SU-DHL-6 (cell line): Measurements from ENCODE around the gene SWSAP1.

ENCODE experiments used
- H2AFZ ChIP-seq: fragments of 200-600 bp; sonication (generic); 2 replicates; pipeline ENCODE4 v1.6.1; 2014; ENCODE audit warnings: low read depth, mild to moderate bottlenecking, moderate library complexity, mixed read lengths, antibody characterized with exemption, low read length; ENCODE audit not compliant: severe bottlenecking
- H3F3A ChIP-seq: fragments of 200-600 bp; shearing (Covaris generic); 2 replicates; pipeline ENCODE4 v1.6.0; 2016; ENCODE audit warnings: antibody characterized with exemption, mild to moderate bottlenecking; ENCODE audit not compliant: insufficient read depth
- H3K27ac ChIP-seq: fragments of 200-600 bp; sonication (generic); 2 replicates; pipeline ENCODE4 v1.5.1; 2016; ENCODE audit warnings: low read depth, mild to moderate bottlenecking, low read length, moderate library complexity, mixed read lengths
- H3K27me3 ChIP-seq: fragments of 200-600 bp; sonication (generic), shearing (Covaris generic); 2 replicates; pipeline ENCODE4 v1.6.0; 2014; ENCODE audit warnings: mild to moderate bottlenecking, low read length
- H3K36me3 ChIP-seq: fragments of 200-600 bp; sonication (generic); 2 replicates; pipeline ENCODE4 v1.6.1; 2014; ENCODE audit warnings: mild to moderate bottlenecking, low read length, mixed read lengths
- H3K4me2 ChIP-seq: fragments of 300-600, 200-600 bp; shearing (Covaris generic), sonication (generic); 2 replicates; pipeline ENCODE4 v1.6.0; 2014; ENCODE audit warnings: low read length, low read depth, mild to moderate bottlenecking; ENCODE audit not compliant: poor library complexity, severe bottlenecking
- H3K4me3 ChIP-seq: fragments of 200-600 bp; sonication (generic); 2 replicates; pipeline ENCODE4 v1.5.1; 2014; ENCODE audit warnings: antibody characterized with exemption, low read length, mild to moderate bottlenecking, mixed read lengths; ENCODE audit not compliant: insufficient read depth, poor library complexity, severe bottlenecking
- H3K79me2 ChIP-seq: fragments of 200-600 bp; sonication (generic); 2 replicates; pipeline ENCODE4 v1.6.1; 2014; ENCODE audit warnings: mild to moderate bottlenecking, low read length, moderate library complexity; ENCODE audit not compliant: insufficient read depth
- H3K9ac ChIP-seq: fragments of 200-600 bp; sonication (generic); 2 replicates; pipeline ENCODE4 v1.7.0; 2014; ENCODE audit warnings: mild to moderate bottlenecking, low read length
- H3K9me2 ChIP-seq: fragments of 200-600 bp; sonication (generic); replicated peaks from 2 replicates; pipeline ENCODE4 v1.6.1; 2014; ENCODE audit warnings: low read length; ENCODE audit not compliant: insufficient read depth
- H3K9me3 ChIP-seq: fragments of 200-600 bp; sonication (generic); 2 replicates; pipeline ENCODE4 v1.6.1; 2014; ENCODE audit warnings: low read length, mixed read lengths; ENCODE audit not compliant: insufficient read depth
- H4K20me1 ChIP-seq: fragments of 200-600 bp; sonication (generic); 2 replicates; pipeline ENCODE4 v1.6.1; 2014; ENCODE audit warnings: low read depth, mild to moderate bottlenecking, antibody characterized with exemption, low read length, moderate library complexity, mixed read lengths
- CTCF ChIP-seq: fragments of 200-600 bp; sonication (generic); IDR thresholded peaks from one replicate; pipeline ENCODE4 v1.5.1; 2017; ENCODE audit warnings: antibody characterized with exemption, mild to moderate bottlenecking, low read length, moderate library complexity; ENCODE audit not compliant: insufficient read depth, poor library complexity, severe bottlenecking
- EZH2phosphoT487 ChIP-seq: fragments of 200-600 bp; sonication (generic), shearing (Covaris generic); conservative IDR thresholded peaks from 2 replicates; pipeline ENCODE4 v1.6.1; 2018; ENCODE audit warnings: mild to moderate bottlenecking, antibody characterized with exemption, low read length, moderate library complexity, mixed read lengths

The SWSAP1 gene

GRCh38 chr19:11423791-11424181, 49.3 kb downstream of the SWSAP1 start:
- Histone ChIP-seq H3K36me3 (no peaks in the 10 kb centered on the region), H3K4me2 (no peak overlapping the region), H3K9ac (no peak overlapping the region), H3K27ac (no peak overlapping the region), H3K4me3 (no peak overlapping the region), H3K27me3 (no peaks in the 10 kb centered on the region), H3K9me3 (no peaks in the 10 kb centered on the region), H3K9me2 (no peaks in the 10 kb centered on the region), H3F3A (peaks cover 4% of the 10 kb centered on the region; the same call in 1 of the 2 replicates), H3K79me2 (no peaks in the 10 kb centered on the region), H4K20me1 (no peaks in the 10 kb centered on the region), H2AFZ (no peak overlapping the region)
- TF ChIP-seq CTCF (no peak), EZH2phosphoT487 (no peak)
